A673 (cell line): ENCODE results near the gene UTP3.
"Not testable (repeated sequence)": the region's sequence is repeated elsewhere in the genome, so short reads cannot be mapped to it uniquely, and the experiment has no call there.

ENCODE experiments used
- CTCF ChIP-seq: fragments of 300-800, 200-600 bp; sonication (generic); conservative IDR thresholded peaks from 2 replicates; pipeline ENCODE4 v1.5.1; 2017; ENCODE audit warnings: low read depth, mild to moderate bottlenecking, antibody characterized with exemption, low read length, moderate library complexity, mixed read lengths
- EZH2 ChIP-seq: fragments of 200-600 bp; sonication (generic); IDR thresholded peaks from 2 replicates; pipeline ENCODE4 v1.6.1; 2017; ENCODE audit warnings: borderline replicate concordance, low read depth, mild to moderate bottlenecking, mixed read lengths, antibody characterized with exemption, low read length; ENCODE audit not compliant: poor library complexity, severe bottlenecking

GRCh38 chr4:70694633-70695032 is 6.3 kb downstream of the UTP3 start:
- TF ChIP-seq CTCF, EZH2: not testable (repeated sequence)
